Suprapubic skin (tissue), 4 donors: ENCODE measurements around the gene NLN. TPM values are rescaled to one million over a fixed set of nuclear protein-coding genes. Genes with fewer than 3 reads are reported as not detected.

Source experiments
- DNase-seq, 2 donors: peaks; one replicate each; pipeline ENCODE4 v3.0.0-alpha.2; 2019; ENCODE audit warnings: low spot score in 2 of 2
- H3K27ac ChIP-seq: fragments of 200-600 bp; sonication (generic); one replicate; pipeline ENCODE4 v1.5.1; 2019
- H3K27me3 ChIP-seq: fragments of 200-600 bp; sonication (generic); one replicate; pipeline ENCODE4 v1.5.1; 2019
- H3K36me3 ChIP-seq: fragments of 200-600 bp; sonication (generic); one replicate; pipeline ENCODE4 v1.5.1; 2019
- H3K4me1 ChIP-seq: fragments of 200-600 bp; sonication (generic); one replicate; pipeline ENCODE4 v1.5.1; 2019
- H3K4me3 ChIP-seq: fragments of 200-600 bp; sonication (generic); one replicate; pipeline ENCODE4 v1.5.1; 2019; ENCODE audit warnings: mild to moderate bottlenecking
- H3K9me3 ChIP-seq: fragments of 200-600 bp; sonication (generic); one replicate; pipeline ENCODE4 v1.5.1; 2019
- EP300 ChIP-seq: sonication (generic); formaldehyde crosslinking; IDR thresholded peaks from one replicate; pipeline ENCODE4 v1.6.1; 2017; ENCODE audit warnings: antibody characterized with exemption
- POLR2A ChIP-seq, 2 donors: fragments of 450-650 bp; IDR thresholded peaks; one replicate each; pipeline ENCODE4 v1.6.1; 2017; ENCODE audit warnings: antibody characterized with exemption in 2 of 2, mild to moderate bottlenecking in 2 of 2, moderate library complexity in 2 of 2
- POLR2AphosphoS5 ChIP-seq, 3 donors: sonication (generic); formaldehyde crosslinking; IDR thresholded peaks; one replicate each; pipeline ENCODE4 v1.6.1; 2017; ENCODE audit warnings: antibody characterized with exemption in 3 of 3
- WGBS: methylation state at CpG from one replicate; pipeline ENCODE4 v1.1.5; 2018; 5-methylcytosine and 5-hydroxymethylcytosine counted together
- total RNA-seq, 4 donors: library from RNA; depleted of rRNA; stranded (reverse); fragments of >200 nt; gene quantifications; one replicate each; pipeline ENCODE4 v1.1.0, GENCODE V29; 2016
- TF ChIP-seq, protein P1 (sequence below), 2 donors: fragments of 200-600 bp in 1 of 2; fragments of 450-650 bp in 1 of 2; sonication (generic) in 1 of 2; IDR thresholded peaks; one replicate each; pipeline ENCODE4 v1.5.1; 2016 to 2019; ENCODE audit warnings: antibody characterized with exemption in 2 of 2, mild to moderate bottlenecking in 1 of 2, moderate library complexity in 1 of 2

NLN gene
- total RNA-seq, 4 donors from 2014 or later, result 6.4 to 17.9 (median 14.0) TPM

- H3K27ac ChIP-seq, result no peak overlapping the region
- H3K4me3 ChIP-seq, result no peak overlapping the region
- no peaks in the 10 kb centered on the region for H3K4me1 ChIP-seq
- no peaks in the 10 kb centered on the region for H3K27me3 ChIP-seq
- H3K9me3 ChIP-seq, result no peaks in the 10 kb centered on the region
- DNase-seq, result no peak
- peaks cover 9% of the 10 kb centered on the region for H3K36me3 ChIP-seq
- 81% methylated on average over 4 of the region's 4 CpGs for WGBS
- TF ChIP-seq POLR2AphosphoS5 (IDR thresholded peaks at IDR 0.05), result no peak
- TF ChIP-seq, protein P1, sequence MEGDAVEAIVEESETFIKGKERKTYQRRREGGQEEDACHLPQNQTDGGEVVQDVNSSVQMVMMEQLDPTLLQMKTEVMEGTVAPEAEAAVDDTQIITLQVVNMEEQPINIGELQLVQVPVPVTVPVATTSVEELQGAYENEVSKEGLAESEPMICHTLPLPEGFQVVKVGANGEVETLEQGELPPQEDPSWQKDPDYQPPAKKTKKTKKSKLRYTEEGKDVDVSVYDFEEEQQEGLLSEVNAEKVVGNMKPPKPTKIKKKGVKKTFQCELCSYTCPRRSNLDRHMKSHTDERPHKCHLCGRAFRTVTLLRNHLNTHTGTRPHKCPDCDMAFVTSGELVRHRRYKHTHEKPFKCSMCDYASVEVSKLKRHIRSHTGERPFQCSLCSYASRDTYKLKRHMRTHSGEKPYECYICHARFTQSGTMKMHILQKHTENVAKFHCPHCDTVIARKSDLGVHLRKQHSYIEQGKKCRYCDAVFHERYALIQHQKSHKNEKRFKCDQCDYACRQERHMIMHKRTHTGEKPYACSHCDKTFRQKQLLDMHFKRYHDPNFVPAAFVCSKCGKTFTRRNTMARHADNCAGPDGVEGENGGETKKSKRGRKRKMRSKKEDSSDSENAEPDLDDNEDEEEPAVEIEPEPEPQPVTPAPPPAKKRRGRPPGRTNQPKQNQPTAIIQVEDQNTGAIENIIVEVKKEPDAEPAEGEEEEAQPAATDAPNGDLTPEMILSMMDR (IDR thresholded peaks at IDR 0.05), result no peak
- TF ChIP-seq POLR2A (IDR thresholded peaks at IDR 0.05), result no peak
- no peak for TF ChIP-seq EP300
Measured at GRCh38 chr5:65758546-65759144, 36.6 kb downstream of the NLN start.

GRCh38 chr5:65760504-65761275, 38.7 kb downstream of the NLN start:
- H3K27me3 ChIP-seq, result no peaks in the 10 kb centered on the region
- peaks cover 9% of the 10 kb centered on the region for H3K36me3 ChIP-seq
- H3K27ac ChIP-seq, result no peak overlapping the region
- H3K4me1 ChIP-seq, result no peaks in the 10 kb centered on the region
- DNase-seq, result no peak
- H3K4me3 ChIP-seq, result no peak overlapping the region
- H3K9me3 ChIP-seq, result no peaks in the 10 kb centered on the region
- TF ChIP-seq POLR2A (IDR thresholded peaks at IDR 0.05) (no peak), POLR2AphosphoS5 (IDR thresholded peaks at IDR 0.05) (no peak), EP300 (no peak)
- TF ChIP-seq, protein P1 (IDR thresholded peaks at IDR 0.05), result no peak
- WGBS, result 53% methylated on average over 2 of the region's 2 CpGs

DNA sequence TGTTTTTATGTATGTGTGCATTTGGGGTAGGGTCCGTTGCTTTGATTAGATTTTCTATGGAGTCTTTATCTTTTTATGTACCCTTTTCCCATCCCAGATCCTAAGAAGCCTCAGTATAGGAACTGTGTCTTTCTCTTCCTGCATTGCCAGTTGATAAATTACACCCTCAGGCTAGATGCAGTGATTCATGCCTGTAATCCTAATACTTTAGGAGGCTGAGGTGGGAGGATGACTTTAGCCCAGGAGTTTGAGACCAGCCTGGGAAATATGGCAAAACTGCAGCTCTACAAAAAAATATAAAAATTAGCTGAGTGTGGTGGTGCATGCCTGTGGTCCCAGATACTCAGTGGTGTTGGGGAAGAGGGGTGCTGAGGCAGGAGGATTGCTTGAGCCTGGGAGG, 40.2 kb downstream of the NLN start:
- no peaks in the 10 kb centered on the region for H3K4me1 ChIP-seq
- peaks cover 15% of the 10 kb centered on the region for H3K36me3 ChIP-seq
- H3K27me3 ChIP-seq, result no peaks in the 10 kb centered on the region
- DNase-seq, result no peak
- WGBS, result 86% methylated on average over 1 of the region's 1 CpG
- TF ChIP-seq, protein P1 (IDR thresholded peaks at IDR 0.05), result no peak
- TF ChIP-seq EP300, result no peak
- TF ChIP-seq POLR2AphosphoS5 (IDR thresholded peaks at IDR 0.05), result no peak
- TF ChIP-seq POLR2A (IDR thresholded peaks at IDR 0.05), result no peak
- H3K9me3 ChIP-seq, result no peaks in the 10 kb centered on the region
- H3K27ac ChIP-seq, result no peak overlapping the region
- no peak overlapping the region for H3K4me3 ChIP-seq

GRCh38 chr5:65765582-65765981, 43.6 kb downstream of the NLN start:
- WGBS, result 97% methylated on average over 1 of the region's 1 CpG
- Histone ChIP-seq H3K4me1 (no peaks in the 10 kb centered on the region), H3K27me3 (no peaks in the 10 kb centered on the region), H3K9me3 (no peaks in the 10 kb centered on the region), H3K4me3 (no peak overlapping the region), H3K36me3 (peaks cover 8% of the 10 kb centered on the region), H3K27ac (no peak overlapping the region)
- TF ChIP-seq POLR2AphosphoS5 (IDR thresholded peaks at IDR 0.05) (no peak), EP300 (no peak), POLR2A (IDR thresholded peaks at IDR 0.05) (no peak)
- TF ChIP-seq, protein P1 (IDR thresholded peaks at IDR 0.05), result no peak
- no peak for DNase-seq

GRCh38 chr5:65766175-65766574, 44.2 kb downstream of the NLN start:
- no peaks in the 10 kb centered on the region for H3K9me3 ChIP-seq
- H3K27me3 ChIP-seq, result no peaks in the 10 kb centered on the region
- DNase-seq, result no peak
- no peak overlapping the region for H3K27ac ChIP-seq
- WGBS, result 69% methylated on average over 2 of the region's 2 CpGs
- H3K4me1 ChIP-seq, result no peaks in the 10 kb centered on the region
- TF ChIP-seq POLR2A (IDR thresholded peaks at IDR 0.05), result no peak
- TF ChIP-seq POLR2AphosphoS5 (IDR thresholded peaks at IDR 0.05), result no peak
- H3K4me3 ChIP-seq, result no peak overlapping the region
- H3K36me3 ChIP-seq, result peaks cover 8% of the 10 kb centered on the region
